Astrocyte (in vitro differentiated cells and primary cell): Measurements from ENCODE around the gene CELF4.

ENCODE experiments used
- CTCF ChIP-seq: IDR thresholded peaks from 2 replicates; pipeline ENCODE4 v1.5.1; 2011; ENCODE audit warnings: low read depth, mild to moderate bottlenecking, inconsistent platforms, low read length, moderate library complexity; ENCODE audit not compliant: insufficient read depth
- EZH2 ChIP-seq: IDR thresholded peaks from 2 replicates; pipeline ENCODE4 v1.6.1; 2012; ENCODE audit warnings: mild to moderate bottlenecking, low read length, inconsistent platforms; ENCODE audit not compliant: insufficient read depth

- TF ChIP-seq CTCF (no peak), EZH2 (no peak)
Measured at GRCh38 chr18:37392648-37393047, 172.9 kb downstream of the CELF4 start.
